NCI-H2081 treated with DMSO at 0.1 percent for 48 hours (cell line): ENCODE results near the gene ZNRD2.
"Not testable (repeated sequence)": the region's sequence is repeated elsewhere in the genome, so short reads cannot be mapped to it uniquely, and the experiment has no call there.

Experiments used
- DNase-seq: peaks from one replicate; lab custom pipeline; 2025; lab: John Stamatoyannopoulos, UW

The ZNRD2 gene

GRCh38 chr11:65555693-65556231 lies 14.5 kb upstream of the ZNRD2 start:
- DNase-seq: no peak

- no peak for DNase-seq
Observed at GRCh38 chr11:65556470-65557279, 13.6 kb upstream of the ZNRD2 start.

GRCh38 chr11:65557280-65558001 lies 12.8 kb upstream of the ZNRD2 start:
- DNase-seq: no peak

- DNase-seq: no peak
Observed at GRCh38 chr11:65558002-65558929, 12.0 kb upstream of the ZNRD2 start, which contains the start of gene LTBP3. TSS of gene LTBP3 (minus strand) at chr11:65558359. CDS start at chr11:65557959, 400 bp downstream.

GRCh38 chr11:65558930-65559509 lies 11.3 kb upstream of the ZNRD2 start:
- DNase-seq: no peak

GRCh38 chr11:65559535-65559934 lies 10.7 kb upstream of the ZNRD2 start:
- no peak for DNase-seq

GRCh38 chr11:65559951-65560537 lies 10.2 kb upstream of the ZNRD2 start:
- DNase-seq: no peak

- DNase-seq: no peak
Observed at GRCh38 chr11:65560555-65561418, 9.5 kb upstream of the ZNRD2 start.

GRCh38 chr11:65562020-65562419 lies 8.3 kb upstream of the ZNRD2 start:
- DNase-seq: no peak

GRCh38 chr11:65562788-65563187 lies 7.5 kb upstream of the ZNRD2 start:
- DNase-seq: no peak

GRCh38 chr11:65563601-65564000 lies 6.7 kb upstream of the ZNRD2 start:
- no peak for DNase-seq

- DNase-seq: not testable (repeated sequence)
Observed at GRCh38 chr11:65564879-65565559, 5.3 kb upstream of the ZNRD2 start.

- DNase-seq: no peak
Observed at GRCh38 chr11:65565624-65566453, 4.4 kb upstream of the ZNRD2 start.

GRCh38 chr11:65569164-65569972 lies 909 bp upstream of the ZNRD2 start:
- no peak for DNase-seq

GRCh38 chr11:65571420-65571819 lies 1.1 kb downstream of the ZNRD2 start:
- DNase-seq: no peak

GRCh38 chr11:65571940-65572339 lies 1.7 kb downstream of the ZNRD2 start:
- DNase-seq: no peak

- DNase-seq: no peak
Observed at GRCh38 chr11:65572356-65573051, 2.2 kb downstream of the ZNRD2 start, which contains the start of gene FAM89B. TSS of gene FAM89B (plus strand) at chr11:65572538. CDS start at chr11:65572670, 132 bp downstream.
